Measurements from ENCODE around the gene MRPL40. TPM values are rescaled to one million over a fixed set of nuclear protein-coding genes. Genes with fewer than 3 reads are reported as not detected.

Gene MRPL40
- total and polyA plus RNA-seq, 2 donors (not counting 1 experiment from before 2014, with no cell fraction given): 12.5 to 21.9 TPM

- no peak overlapping the region for H3K9ac ChIP-seq (ENCODE audit: low read length)
- POLR2A ChIA-PET: interaction anchor here (0.6 kb wide), 1 partner anchor 297 kb away, joined by 3 read pairs; no protein-coding TSS in a partner anchor
These were observed 50.0 kb downstream of the MRPL40 start for GRCh38 chr22:19482297-19482696.

More at GRCh38 chr22:19482297-19482696, 50.0 kb downstream of the MRPL40 start:
- intact Hi-C loops (cut with micrococcal nuclease): no loop called here
- 98% methylated on average over 6 of the region's 9 CpGs for WGBS (ENCODE audit: insufficient coverage)
- Mint-ChIP-seq H3K4me1 (peaks cover 18% of the 10 kb centered on the region), H3K4me3 (no peak overlapping the region), H3K27ac (no peak overlapping the region), H3K27me3 (no peaks in the 10 kb centered on the region), H3K9me3 (ENCODE audit: insufficient read depth) (no peaks in the 10 kb centered on the region)
- Histone ChIP-seq H4K20me1 (ENCODE audit: control insufficient read depth, insufficient read depth, low read length, poor library complexity, severe bottlenecking) (no peaks in the 10 kb centered on the region), H3K9me3 (ENCODE audit: control extremely low read depth in 1 of 3, control insufficient read depth in 2 of 3, insufficient read depth in 1 of 3, low read length in 2 of 3) (no peaks in the 10 kb centered on the region), H3K36me3 (replicated peaks in 1 of 2; ENCODE audit: control extremely low read depth in 1 of 2, control insufficient read depth in 1 of 2, extremely low read depth in 1 of 2, insufficient read depth in 2 of 2, low read length in 1 of 2) (no peaks in the 10 kb centered on the region), H3K27me3 (replicated peaks in 1 of 4; ENCODE audit: control extremely low read depth in 1 of 4, control insufficient read depth in 3 of 4, insufficient read depth in 4 of 4, low read length in 3 of 4) (no peaks in the 10 kb centered on the region), H3K4me3 (ENCODE audit: control extremely low read depth in 1 of 5, extremely low read depth in 1 of 5, insufficient read depth in 1 of 5, low read depth in 2 of 5, low read length in 4 of 5) (no peak overlapping the region), H3K79me2 (ENCODE audit: control insufficient read depth, insufficient read depth, low read length) (peaks cover 18% of the 10 kb centered on the region), H3K4me1 (ENCODE audit: control insufficient read depth in 2 of 2, insufficient read depth in 2 of 2, low read length in 2 of 2) (peaks cover 13 to 19% of the 10 kb centered on the region in 2 donors), H2AFZ (ENCODE audit: insufficient read depth, low read depth, low read length, poor library complexity, severe bottlenecking) (no peak overlapping the region), H3K27ac (ENCODE audit: low read length in 2 of 2) (no peak overlapping the region), H3K4me2 (replicated peaks; ENCODE audit: low read depth, low read length, poor library complexity, severe bottlenecking) (no peak overlapping the region)
- no peak for ATAC-seq (ENCODE audit: low read depth)
- TF ChIP-seq CTCF (IDR thresholded peaks at IDR 0.05) (no peak), EZH2 (IDR thresholded peaks at IDR 0.05; ENCODE audit: borderline replicate concordance, insufficient read depth, low read depth, low read length, poor library complexity, severe bottlenecking) (no peak)
- no peak for DNase-seq
- CTCF ChIA-PET: no interaction called here
